ENCODE measurements around the gene TACC2.

The TACC2 gene

GRCh38 chr10:122301811-122302115, 312.8 kb downstream of the TACC2 start:
- Histone ChIP-seq H4K20me1 (no peaks in the 10 kb centered on the region), H3K27ac (no peak overlapping the region), H3K27me3 (no peaks in the 10 kb centered on the region), H3K9ac (no peak overlapping the region), H3K36me3 (no peaks in the 10 kb centered on the region), H3K4me3 (no peak overlapping the region), H3K4me2 (no peak overlapping the region), H3K9me3 (replicated peaks in 1 of 11) (peaks cover 0 to 12% (median 7%) of the 10 kb centered on the region in 11 experiments; a peak in 5 of 22 replicates), H3K4me1 (peaks cover 0 to 5% (median 0%) of the 10 kb centered on the region in 10 experiments; a peak in 5 of 20 replicates)
- TF ChIP-seq Cebpa-rat (IDR thresholded peaks at IDR 0.05), result no peak

- no peak overlapping the region for H3K4me2 ChIP-seq
- H3K9me3 ChIP-seq (replicated peaks in 1 of 11), result peaks cover 0 to 12% (median 7%) of the 10 kb centered on the region in 11 experiments; a peak in 5 of 22 replicates
- no peaks in the 10 kb centered on the region for H4K20me1 ChIP-seq
- H3K36me3 ChIP-seq, result no peaks in the 10 kb centered on the region
- peaks cover 0 to 6% (median under 1%) of the 10 kb centered on the region in 10 experiments; a peak in 8 of 20 replicates for H3K4me1 ChIP-seq
- no peak for TF ChIP-seq Cebpa-rat (IDR thresholded peaks at IDR 0.05)
- H3K27ac ChIP-seq, result no peak overlapping the region
- H3K27me3 ChIP-seq, result no peaks in the 10 kb centered on the region
- no peak overlapping the region for H3K9ac ChIP-seq
- no peak overlapping the region for H3K4me3 ChIP-seq
Observed at GRCh38 chr10:122302315-122302714, 313.4 kb downstream of the TACC2 start.

- Histone ChIP-seq H3K27ac (no peak overlapping the region), H3K27me3 (no peaks in the 10 kb centered on the region), H3K4me2 (no peak overlapping the region), H3K36me3 (no peaks in the 10 kb centered on the region), H3K4me3 (no peak overlapping the region), H3K4me1 (peaks cover 0 to 17% (median 10%) of the 10 kb centered on the region in 10 experiments; a peak in 13 of 20 replicates), H3K9me3 (replicated peaks in 1 of 11) (peaks cover 0 to 12% (median 7%) of the 10 kb centered on the region in 11 experiments; a peak in 5 of 22 replicates), H4K20me1 (no peaks in the 10 kb centered on the region), H3K9ac (no peak overlapping the region)
- TF ChIP-seq Cebpa-rat (IDR thresholded peaks at IDR 0.05), result no peak
Observed at GRCh38 chr10:122303271-122304053, 314.5 kb downstream of the TACC2 start.

Data from BLaER1 treated with 17β-estradiol and CSF1 and Interleukin-3, amounts not matched to agents 10 nM and 100 nM (cell line).